ENCODE results near the gene PPP1R2B. TPM values are rescaled to one million over a fixed set of nuclear protein-coding genes. Genes with fewer than 3 reads are reported as not detected.

PPP1R2B gene
- total RNA-seq, 1 experiment from 2014 or later: 0.07 TPM

DNA sequence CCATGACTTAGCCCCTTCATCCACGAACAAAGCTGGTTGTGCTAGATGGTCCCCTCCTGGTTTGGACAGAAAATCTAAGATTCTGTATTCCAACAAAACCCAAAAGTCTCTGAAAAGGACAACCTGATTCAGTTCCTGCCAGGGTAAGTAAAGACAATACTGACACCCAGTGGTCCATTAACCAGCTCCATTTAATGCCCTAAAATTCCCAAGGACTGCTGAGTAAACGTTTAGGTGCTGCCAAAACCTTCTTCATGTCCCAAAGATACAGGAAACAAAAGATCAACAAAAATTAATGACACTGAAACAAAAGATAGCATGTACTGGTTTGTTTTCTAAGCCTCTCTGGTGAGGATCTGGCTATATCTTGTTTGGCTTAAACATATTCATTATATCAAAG is 25.3 kb upstream of the PPP1R2B start:
- ChIA-PET POLR2A (ENCODE audit: unreplicated experiment) (no interaction called here), CTCF (interaction anchor here (0.6 to 1.0 kb wide), 3 partner anchors 8 to 323 kb away, joined by 3 read pairs; no protein-coding TSS in a partner anchor)
- H3K27ac ChIP-seq (ENCODE audit: low read length): no peak overlapping the region
- no peaks in the 10 kb centered on the region for H3F3A ChIP-seq (ENCODE audit: low read length, unreplicated experiment)
- no peaks in the 10 kb centered on the region for H4K20me1 ChIP-seq (ENCODE audit: low read length)
- no peak overlapping the region for H2AFZ ChIP-seq (ENCODE audit: low read length)
- H3K4me1 ChIP-seq (ENCODE audit: insufficient read depth, low read length): no peaks in the 10 kb centered on the region
- BruUV-seq (replicated peaks): no TSS peak
- no peak for TF ChIP-seq EZH2phosphoT487 (IDR thresholded peaks at IDR 0.05; ENCODE audit: borderline replicate concordance, low read length)
- TF ChIP-seq, protein P1, sequence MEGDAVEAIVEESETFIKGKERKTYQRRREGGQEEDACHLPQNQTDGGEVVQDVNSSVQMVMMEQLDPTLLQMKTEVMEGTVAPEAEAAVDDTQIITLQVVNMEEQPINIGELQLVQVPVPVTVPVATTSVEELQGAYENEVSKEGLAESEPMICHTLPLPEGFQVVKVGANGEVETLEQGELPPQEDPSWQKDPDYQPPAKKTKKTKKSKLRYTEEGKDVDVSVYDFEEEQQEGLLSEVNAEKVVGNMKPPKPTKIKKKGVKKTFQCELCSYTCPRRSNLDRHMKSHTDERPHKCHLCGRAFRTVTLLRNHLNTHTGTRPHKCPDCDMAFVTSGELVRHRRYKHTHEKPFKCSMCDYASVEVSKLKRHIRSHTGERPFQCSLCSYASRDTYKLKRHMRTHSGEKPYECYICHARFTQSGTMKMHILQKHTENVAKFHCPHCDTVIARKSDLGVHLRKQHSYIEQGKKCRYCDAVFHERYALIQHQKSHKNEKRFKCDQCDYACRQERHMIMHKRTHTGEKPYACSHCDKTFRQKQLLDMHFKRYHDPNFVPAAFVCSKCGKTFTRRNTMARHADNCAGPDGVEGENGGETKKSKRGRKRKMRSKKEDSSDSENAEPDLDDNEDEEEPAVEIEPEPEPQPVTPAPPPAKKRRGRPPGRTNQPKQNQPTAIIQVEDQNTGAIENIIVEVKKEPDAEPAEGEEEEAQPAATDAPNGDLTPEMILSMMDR (conservative IDR thresholded peaks at IDR 0.05; ENCODE audit: low read depth, low read length): peak; percentile 67
- TF ChIP-seq EZH2 (IDR thresholded peaks at IDR 0.05; ENCODE audit: low read length, unreplicated experiment): no peak
- DNase-seq: peak; percentile 63
- ATAC-seq: peak; percentile 73
- H3K9ac ChIP-seq (ENCODE audit: low read length): no peak overlapping the region
- H3K79me2 ChIP-seq (ENCODE audit: low read length): no peaks in the 10 kb centered on the region
- no peaks in the 10 kb centered on the region for H3K9me3 ChIP-seq (ENCODE audit: low read length)
- H3K4me2 ChIP-seq (ENCODE audit: low read length): no peak overlapping the region
- 0 out of 2 replicates have a peak, but pooled peaks cover 4% of the 10 kb centered on the region for H3K27me3 ChIP-seq (ENCODE audit: low read length)
- H3K9me2 ChIP-seq (replicated peaks; ENCODE audit: low read length): no peaks in the 10 kb centered on the region
- H3K36me3 ChIP-seq (ENCODE audit: low read depth, low read length): no peaks in the 10 kb centered on the region
- intact Hi-C loops (cut with micrococcal nuclease): no loop called here
- H3K4me3 ChIP-seq (ENCODE audit: low read length): no peak overlapping the region

DNA sequence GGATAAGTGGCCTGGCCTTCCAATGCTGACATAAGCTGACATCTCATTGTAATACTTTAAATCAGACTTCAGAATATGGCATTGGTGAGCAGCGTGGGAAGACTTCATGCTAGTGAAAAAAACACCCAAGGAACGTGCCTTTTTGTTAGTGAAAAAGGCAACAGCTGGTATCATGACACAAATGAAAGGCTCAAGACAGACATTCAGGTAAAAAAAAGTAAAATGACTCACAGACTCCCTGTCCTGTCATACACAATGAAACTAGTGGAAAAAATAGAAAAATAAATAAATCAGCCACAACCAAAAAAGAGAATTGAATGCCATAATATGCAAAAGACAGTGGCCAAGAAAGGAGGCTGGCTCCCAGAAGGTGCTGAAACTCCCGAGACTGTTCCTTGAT is 24.4 kb upstream of the PPP1R2B start:
- Histone ChIP-seq H3K79me2 (ENCODE audit: low read length) (no peaks in the 10 kb centered on the region), H3K4me1 (ENCODE audit: insufficient read depth, low read length) (no peaks in the 10 kb centered on the region), H2AFZ (ENCODE audit: low read length) (no peak overlapping the region), H3F3A (ENCODE audit: low read length, unreplicated experiment) (no peaks in the 10 kb centered on the region), H3K27me3 (ENCODE audit: low read length) (0 out of 2 replicates have a peak, but pooled peaks cover 4% of the 10 kb centered on the region), H3K36me3 (ENCODE audit: low read depth, low read length) (no peaks in the 10 kb centered on the region), H3K9me2 (replicated peaks; ENCODE audit: low read length) (no peaks in the 10 kb centered on the region), H3K9me3 (ENCODE audit: low read length) (no peaks in the 10 kb centered on the region), H3K9ac (ENCODE audit: low read length) (no peak overlapping the region), H3K27ac (ENCODE audit: low read length) (no peak overlapping the region), H3K4me3 (ENCODE audit: low read length) (no peak overlapping the region), H4K20me1 (ENCODE audit: low read length) (no peaks in the 10 kb centered on the region), H3K4me2 (ENCODE audit: low read length) (no peak overlapping the region)
- CTCF ChIA-PET: no interaction called here
- BruUV-seq (replicated peaks): no TSS peak
- TF ChIP-seq, protein P1 (conservative IDR thresholded peaks at IDR 0.05; ENCODE audit: low read depth, low read length): no peak
- TF ChIP-seq EZH2phosphoT487 (IDR thresholded peaks at IDR 0.05; ENCODE audit: borderline replicate concordance, low read length) (no peak), EZH2 (IDR thresholded peaks at IDR 0.05; ENCODE audit: low read length, unreplicated experiment) (no peak)
- intact Hi-C loops (cut with micrococcal nuclease): no loop called here
- DNase-seq (no peak), ATAC-seq (no peak)
- POLR2A ChIA-PET (ENCODE audit: unreplicated experiment): no interaction called here

DNA sequence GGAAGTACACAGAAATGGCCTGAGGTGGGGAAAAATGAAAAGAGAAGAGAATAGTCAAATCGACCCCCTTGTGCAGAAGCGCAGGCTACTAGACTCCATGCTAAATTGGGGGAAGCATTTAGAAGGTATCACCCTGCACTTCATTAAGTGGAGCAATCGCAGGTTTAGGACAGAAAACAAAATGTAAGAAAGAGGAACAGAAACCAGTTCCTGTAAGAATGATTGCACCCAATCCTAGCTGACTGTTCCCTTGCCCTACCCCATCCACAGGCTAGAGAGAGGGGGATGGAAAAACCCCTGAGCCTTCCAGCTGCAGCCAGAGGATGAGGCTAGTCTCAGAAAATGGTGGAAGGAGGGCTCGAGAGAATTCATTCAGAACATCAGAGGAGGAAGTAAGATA is 23.9 kb upstream of the PPP1R2B start:
- Histone ChIP-seq H3K4me3 (ENCODE audit: low read length) (no peak overlapping the region), H3K36me3 (ENCODE audit: low read depth, low read length) (no peaks in the 10 kb centered on the region), H3K27me3 (ENCODE audit: low read length) (peaks cover 7% of the 10 kb centered on the region; the same call in 1 of the 2 replicates), H3K4me2 (ENCODE audit: low read length) (no peak overlapping the region), H3K9ac (ENCODE audit: low read length) (no peak overlapping the region), H3F3A (ENCODE audit: low read length, unreplicated experiment) (no peaks in the 10 kb centered on the region), H4K20me1 (ENCODE audit: low read length) (no peaks in the 10 kb centered on the region), H3K9me3 (ENCODE audit: low read length) (no peaks in the 10 kb centered on the region), H3K27ac (ENCODE audit: low read length) (no peak overlapping the region), H3K79me2 (ENCODE audit: low read length) (no peaks in the 10 kb centered on the region), H2AFZ (ENCODE audit: low read length) (no peak overlapping the region), H3K9me2 (replicated peaks; ENCODE audit: low read length) (no peaks in the 10 kb centered on the region), H3K4me1 (ENCODE audit: insufficient read depth, low read length) (no peaks in the 10 kb centered on the region)
- BruUV-seq (replicated peaks): no TSS peak
- no peak for DNase-seq
- ChIA-PET POLR2A (ENCODE audit: unreplicated experiment) (no interaction called here), CTCF (no interaction called here)
- TF ChIP-seq EZH2 (IDR thresholded peaks at IDR 0.05; ENCODE audit: low read length, unreplicated experiment) (no peak), EZH2phosphoT487 (IDR thresholded peaks at IDR 0.05; ENCODE audit: borderline replicate concordance, low read length) (no peak)
- TF ChIP-seq, protein P1 (conservative IDR thresholded peaks at IDR 0.05; ENCODE audit: low read depth, low read length): no peak
- intact Hi-C loops (cut with micrococcal nuclease): no loop called here
- ATAC-seq: no peak

All from PC-3 (cell line).